SK-N-SH (cell line): ENCODE results near the gene FAM227B.

ENCODE experiments used
- CTCF ChIP-seq: fragments of 200-600 bp; sonication (generic); IDR thresholded peaks from 2 replicates; pipeline ENCODE4 v1.6.1; 2017; ENCODE audit warnings: antibody characterized with exemption, mild to moderate bottlenecking, moderate library complexity
- EP300 ChIP-seq, 2 experiments: IDR thresholded peaks; 2 replicates each; pipeline versions ENCODE4 v1.4.0 to v1.6.1; 2012; ENCODE audit warnings: borderline replicate concordance in 1 of 2, low read depth in 1 of 2, low read length in 1 of 2
- FOSL2 ChIP-seq: IDR thresholded peaks from 2 replicates; pipeline ENCODE4 v1.4.0; 2012; ENCODE audit warnings: low read depth, mild to moderate bottlenecking, moderate library complexity, borderline replicate concordance
- POLR2AphosphoS5 ChIP-seq: IDR thresholded peaks from 2 replicates; pipeline ENCODE4 v1.6.1; 2012; ENCODE audit warnings: low read depth, low read length
- RAD21 ChIP-seq: IDR thresholded peaks from 2 replicates; pipeline ENCODE4 v1.6.1; 2012; ENCODE audit warnings: mild to moderate bottlenecking, low read length
- RCOR1 ChIP-seq: fragments of 150-350 bp; IDR thresholded peaks from 2 replicates; pipeline ENCODE4 v1.6.1; 2017; ENCODE audit warnings: antibody characterized with exemption, low read length
- RFX5 ChIP-seq: IDR thresholded peaks from 2 replicates; pipeline ENCODE4 v1.6.1; 2012; ENCODE audit warnings: mild to moderate bottlenecking, improper control_type of control experiment, low read length
- SIN3A ChIP-seq: IDR thresholded peaks from 2 replicates; pipeline ENCODE4 v1.6.1; 2012; ENCODE audit warnings: low read depth, mild to moderate bottlenecking, low read length, moderate library complexity, borderline replicate concordance
- TEAD4 ChIP-seq: IDR thresholded peaks from 2 replicates; pipeline ENCODE4 v1.4.0; 2012; ENCODE audit warnings: mild to moderate bottlenecking, borderline replicate concordance; ENCODE audit not compliant: insufficient read depth
- TF ChIP-seq, protein P1 (sequence below): IDR thresholded peaks from 2 replicates; pipeline ENCODE4 v1.4.0; 2012; ENCODE audit warnings: low read depth
- TF ChIP-seq, protein P2 (sequence below): IDR thresholded peaks from 2 replicates; pipeline ENCODE4; 2012

DNA sequence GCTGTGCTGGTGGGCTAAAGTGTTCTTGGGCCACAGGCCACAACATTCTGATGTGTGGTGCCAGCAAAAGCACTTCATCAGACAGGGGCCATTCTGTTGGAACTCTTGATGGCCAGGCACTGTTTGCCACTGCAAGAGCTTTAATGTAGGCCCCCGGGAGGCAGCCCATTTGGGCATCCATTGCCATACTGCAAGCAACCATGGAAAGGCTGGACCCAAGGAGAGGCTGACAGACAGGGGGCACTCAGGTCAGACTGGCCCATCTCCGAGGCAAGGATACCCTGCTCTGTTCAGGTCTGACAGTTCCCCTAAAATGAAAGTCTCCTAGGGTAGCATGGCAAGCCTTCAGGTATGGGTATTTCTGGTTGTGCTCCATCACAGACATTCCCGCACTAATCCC lies 64.2 kb downstream of the FAM227B start:
- no peak for TF ChIP-seq POLR2AphosphoS5
- no peak for TF ChIP-seq CTCF
- no peak for TF ChIP-seq RCOR1
- TF ChIP-seq, protein P1, sequence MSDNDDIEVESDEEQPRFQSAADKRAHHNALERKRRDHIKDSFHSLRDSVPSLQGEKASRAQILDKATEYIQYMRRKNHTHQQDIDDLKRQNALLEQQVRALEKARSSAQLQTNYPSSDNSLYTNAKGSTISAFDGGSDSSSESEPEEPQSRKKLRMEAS = no peak
- TF ChIP-seq EP300 (IDR thresholded peaks at IDR 0.05; ENCODE audit: borderline replicate concordance in 1 of 2, low read depth in 1 of 2, low read length in 1 of 2) = no peak
- TF ChIP-seq SIN3A = no peak
- TF ChIP-seq FOSL2 = no peak
- TF ChIP-seq RAD21 = no peak
- TF ChIP-seq RFX5 = no peak
- TF ChIP-seq, protein P2, sequence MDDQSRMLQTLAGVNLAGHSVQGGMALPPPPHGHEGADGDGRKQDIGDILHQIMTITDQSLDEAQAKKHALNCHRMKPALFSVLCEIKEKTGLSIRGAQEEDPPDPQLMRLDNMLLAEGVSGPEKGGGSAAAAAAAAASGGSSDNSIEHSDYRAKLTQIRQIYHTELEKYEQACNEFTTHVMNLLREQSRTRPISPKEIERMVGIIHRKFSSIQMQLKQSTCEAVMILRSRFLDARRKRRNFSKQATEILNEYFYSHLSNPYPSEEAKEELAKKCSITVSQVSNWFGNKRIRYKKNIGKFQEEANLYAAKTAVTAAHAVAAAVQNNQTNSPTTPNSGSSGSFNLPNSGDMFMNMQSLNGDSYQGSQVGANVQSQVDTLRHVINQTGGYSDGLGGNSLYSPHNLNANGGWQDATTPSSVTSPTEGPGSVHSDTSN = no peak
- TF ChIP-seq TEAD4 = no peak
